Endometrium (tissue), 2 donors: Measurements from ENCODE around the gene ARHGAP24.

Experiments
- FAIRE-seq: peaks from 2 replicates; lab custom pipeline; 2012; peaks lifted over from hg19 to GRCh38; lab: Jason Lieb, UNC
- donor health status: control.
- donor health status: control.

Gene ARHGAP24

GRCh38 chr4:85779165-85779564 is 304.2 kb downstream of the ARHGAP24 start:
- FAIRE-seq = peak; percentile 87

GRCh38 chr4:85780664-85781063 is 305.7 kb downstream of the ARHGAP24 start:
- no peak for FAIRE-seq

GRCh38 chr4:85783483-85783882 is 308.5 kb downstream of the ARHGAP24 start:
- FAIRE-seq = no peak

DNA sequence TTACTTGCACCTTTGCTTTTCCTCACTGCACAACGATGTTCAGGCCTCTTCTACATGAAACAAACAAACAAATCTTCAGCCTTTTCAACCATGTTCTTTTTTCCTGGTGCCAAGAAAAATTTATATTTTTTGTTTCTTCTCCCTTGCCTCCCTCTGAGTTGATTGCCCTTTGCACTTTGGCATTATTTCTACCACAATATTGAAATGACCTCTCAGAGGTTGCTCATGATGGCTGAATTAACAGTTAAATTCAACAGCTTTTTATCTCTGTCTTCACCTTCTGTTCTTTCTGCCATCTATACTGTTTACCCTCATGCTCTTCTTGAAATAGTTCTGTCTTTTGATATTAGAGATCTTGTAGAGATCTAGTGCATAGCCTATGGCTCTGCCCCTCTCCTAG is 308.9 kb downstream of the ARHGAP24 start:
- FAIRE-seq = no peak

DNA sequence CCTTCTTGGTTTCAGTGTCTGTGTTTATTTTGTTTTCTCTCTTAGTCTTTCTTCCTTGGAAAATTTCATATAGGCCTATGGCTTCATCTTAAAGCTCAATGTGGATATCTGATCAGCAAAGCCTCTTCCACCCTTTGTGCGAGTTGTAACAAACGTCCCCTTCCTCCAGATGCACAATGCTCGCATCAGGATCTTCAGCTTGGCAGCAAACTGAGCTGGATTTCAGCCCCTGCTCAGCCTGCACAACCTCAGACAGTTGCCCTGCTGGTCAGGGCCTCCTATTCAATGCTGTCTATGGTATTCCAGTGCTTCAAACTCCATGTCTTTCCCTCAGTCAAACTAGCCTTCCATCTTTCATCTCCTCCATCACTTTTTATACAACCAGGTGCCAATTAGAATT is 309.4 kb downstream of the ARHGAP24 start:
- FAIRE-seq = no peak

DNA sequence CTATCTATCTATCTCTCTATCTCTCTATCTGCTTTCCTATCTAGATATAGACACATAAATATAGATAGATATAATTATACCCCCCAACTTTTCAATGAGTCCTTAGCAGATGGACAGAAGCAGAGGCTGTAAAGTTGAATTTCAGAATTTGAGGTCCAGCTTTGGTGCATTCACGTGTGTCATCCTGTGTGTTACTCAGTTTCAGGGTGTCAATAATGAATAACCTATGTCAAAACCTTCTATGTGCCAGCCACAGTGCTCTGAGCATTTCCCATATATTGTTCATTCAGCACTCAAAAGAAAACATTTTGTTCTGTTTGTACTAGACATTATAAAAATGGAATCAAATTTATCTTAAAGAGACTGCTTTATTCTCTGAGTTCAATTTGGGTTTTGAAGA is 310.0 kb downstream of the ARHGAP24 start:
- FAIRE-seq = no peak

- no peak for FAIRE-seq
Observed at GRCh38 chr4:85787133-85787532, 312.2 kb downstream of the ARHGAP24 start.

DNA sequence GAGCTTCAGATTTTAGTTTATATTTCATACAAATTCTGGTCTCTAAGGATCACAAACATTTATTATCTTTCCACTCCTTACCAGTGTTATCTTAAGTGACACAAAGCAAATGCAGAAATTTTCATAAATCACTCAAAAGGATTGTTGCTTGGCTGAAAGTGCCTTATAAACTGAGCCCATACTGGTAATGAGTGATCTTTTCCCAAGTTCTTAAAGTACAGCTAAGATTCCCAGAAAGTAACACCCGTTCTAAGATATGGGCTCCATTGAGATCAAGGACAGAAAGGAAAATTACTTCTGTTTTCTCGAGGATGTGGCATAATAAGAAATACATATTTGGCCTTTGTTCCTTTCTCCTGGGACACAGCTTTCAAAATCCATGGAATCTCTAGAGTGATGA is 313.7 kb downstream of the ARHGAP24 start:
- FAIRE-seq = no peak

- FAIRE-seq = no peak
Observed at GRCh38 chr4:85789241-85789640, 314.3 kb downstream of the ARHGAP24 start.

GRCh38 chr4:85790582-85790981 is 315.6 kb downstream of the ARHGAP24 start:
- no peak for FAIRE-seq

- FAIRE-seq = no peak
Observed at GRCh38 chr4:85792376-85793232, 317.7 kb downstream of the ARHGAP24 start.

DNA sequence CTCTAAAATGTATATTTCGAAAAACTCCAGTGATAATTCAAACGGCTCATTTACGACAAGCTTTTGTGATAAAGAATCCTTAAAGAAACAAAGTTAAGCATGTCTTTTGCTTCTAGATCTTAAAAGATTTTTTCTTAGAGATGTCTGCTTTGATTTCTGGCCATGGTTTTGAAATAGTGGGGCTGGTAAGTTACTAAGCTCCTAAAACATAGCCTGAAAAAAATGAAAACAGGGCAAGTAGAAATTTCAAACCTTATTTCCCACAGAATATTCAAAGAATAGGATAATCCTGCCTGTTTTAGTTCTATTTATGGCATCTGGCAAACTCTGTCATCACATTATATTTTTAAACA is 318.3 kb downstream of the ARHGAP24 start:
- FAIRE-seq = no peak

GRCh38 chr4:85798012-85798770 is 323.2 kb downstream of the ARHGAP24 start:
- FAIRE-seq = no peak

GRCh38 chr4:85803856-85804255 is 328.9 kb downstream of the ARHGAP24 start:
- FAIRE-seq = no peak

DNA sequence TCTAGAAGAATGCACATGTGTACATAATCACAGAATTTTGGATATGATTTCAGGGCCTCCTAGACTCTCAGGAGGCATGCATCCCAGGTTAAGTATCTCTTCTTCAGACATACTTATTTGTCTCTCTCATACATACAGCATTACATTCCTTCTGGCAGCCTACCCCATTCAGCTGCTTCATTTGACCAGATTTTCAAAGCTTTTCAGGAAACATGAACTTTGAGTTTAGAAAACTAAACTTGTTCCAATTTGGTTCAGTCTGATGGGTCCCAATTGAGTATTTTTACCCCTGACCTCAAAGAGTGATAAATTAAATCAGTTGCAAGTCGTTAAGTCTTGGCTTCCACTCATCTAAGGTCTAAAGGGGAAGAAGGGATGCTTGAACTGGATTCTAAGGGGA is 330.9 kb downstream of the ARHGAP24 start:
- no peak for FAIRE-seq

- no peak for FAIRE-seq
Observed at GRCh38 chr4:85806334-85806733, 331.4 kb downstream of the ARHGAP24 start.

GRCh38 chr4:85807247-85807950 is 332.4 kb downstream of the ARHGAP24 start:
- FAIRE-seq = no peak

DNA sequence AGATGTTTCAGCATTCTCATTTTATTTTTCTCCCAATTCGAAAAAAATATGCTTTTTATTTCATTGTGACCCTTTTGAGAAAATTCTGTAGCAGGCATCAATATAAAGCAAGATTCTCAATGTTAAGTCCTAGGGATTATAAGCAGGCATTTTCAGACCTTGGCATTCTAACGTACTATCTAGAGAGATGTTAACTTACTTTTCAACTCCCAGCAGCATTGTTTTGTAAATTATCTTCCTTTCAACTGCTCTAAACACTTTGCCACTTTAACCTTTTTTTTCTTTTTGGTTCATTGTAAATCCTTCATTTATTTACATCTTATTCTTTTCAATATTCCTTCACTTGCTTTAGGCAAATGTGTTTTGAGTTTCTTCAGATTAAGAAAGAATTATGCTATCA is 333.2 kb downstream of the ARHGAP24 start:
- FAIRE-seq = no peak

DNA sequence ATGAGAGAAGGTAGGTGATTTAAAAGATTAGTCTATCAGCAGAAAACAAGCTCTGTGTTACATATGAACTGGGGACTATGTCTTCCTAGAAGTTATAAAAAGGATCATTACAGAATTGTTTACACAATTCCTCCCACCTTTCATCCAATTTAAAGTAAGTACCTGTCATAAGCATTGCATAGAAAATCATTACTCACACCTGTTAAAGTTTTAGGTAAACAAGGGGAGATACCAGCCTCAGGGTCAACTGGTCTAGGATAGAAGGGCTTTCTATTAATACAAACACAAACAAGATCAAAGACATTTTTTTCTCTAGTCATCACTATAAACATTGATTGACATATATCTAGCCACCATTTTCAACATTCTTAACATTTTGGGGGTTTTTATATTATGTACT is 333.9 kb downstream of the ARHGAP24 start:
- no peak for FAIRE-seq

DNA sequence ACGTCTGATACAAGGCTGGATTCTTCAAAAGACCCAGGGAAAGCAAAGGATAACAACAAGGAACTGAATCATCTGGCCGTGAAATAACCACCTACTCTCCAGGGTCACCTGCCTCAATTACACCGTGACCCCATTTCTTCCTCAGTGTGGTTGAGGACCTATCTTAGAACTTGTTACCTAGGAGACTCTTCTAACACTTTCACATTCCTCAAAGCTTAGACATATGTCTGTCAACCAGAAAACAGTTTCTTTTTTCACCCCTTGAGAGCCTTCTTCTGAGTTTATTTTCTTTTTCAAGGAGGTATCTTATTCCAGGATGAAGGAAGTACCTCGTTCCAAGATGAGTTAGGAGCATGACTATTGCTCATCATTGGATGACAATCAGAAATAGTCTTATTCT is 337.8 kb downstream of the ARHGAP24 start:
- FAIRE-seq = no peak

DNA sequence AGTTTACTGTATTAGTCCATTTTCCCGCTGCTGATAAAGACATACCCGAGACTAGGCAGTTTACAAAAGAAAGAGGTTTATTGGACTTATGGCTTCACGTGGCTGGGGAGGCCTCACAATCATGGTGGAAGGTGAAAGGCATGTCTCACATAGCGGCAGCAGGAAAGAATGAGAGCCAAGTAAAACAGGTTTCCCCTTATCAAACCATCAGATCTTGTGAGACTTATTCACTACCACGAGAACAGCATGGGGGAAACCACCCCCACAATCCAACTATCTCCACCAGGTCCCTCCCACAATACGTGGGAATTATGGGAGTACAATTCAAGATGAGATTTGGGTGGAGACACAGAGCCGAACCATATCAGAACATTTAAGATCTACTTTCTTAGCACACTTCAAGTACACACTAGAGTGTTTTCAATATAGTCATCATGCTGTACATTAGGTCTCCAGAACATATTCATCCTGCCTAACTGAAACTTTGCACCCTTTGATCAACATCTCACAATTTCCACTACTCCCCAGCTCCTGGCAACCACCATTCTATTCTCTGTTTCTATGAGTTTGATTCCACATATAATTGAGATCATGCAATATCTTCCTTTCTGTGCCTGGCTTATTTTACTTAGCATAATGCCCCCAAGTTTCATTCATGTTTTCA is 341.0 kb downstream of the ARHGAP24 start:
- FAIRE-seq = no peak

GRCh38 chr4:85818700-85819099 is 343.8 kb downstream of the ARHGAP24 start:
- FAIRE-seq = no peak
